Measurements from ENCODE around the gene SLC17A2.

Gene SLC17A2

GRCh38 chr6:25971187-25971821 lies 40.8 kb upstream of the SLC17A2 start:
- peak; percentile 40; the same call in 1 of the 2 replicates for TF ChIP-seq CEBPB (IDR thresholded peaks at IDR 0.05)
- no peak for TF ChIP-seq RAD21 (IDR thresholded peaks at IDR 0.05; ENCODE audit: low read depth)
- no peak for TF ChIP-seq FOXM1 (IDR thresholded peaks at IDR 0.05; ENCODE audit: borderline replicate concordance, low read depth)
- peak; percentile 88 for TF ChIP-seq TEAD4 (IDR thresholded peaks at IDR 0.05)
- TF ChIP-seq TAF1 (IDR thresholded peaks at IDR 0.05; ENCODE audit: low read depth), result no peak
- TF ChIP-seq USF1 (IDR thresholded peaks at IDR 0.05), result peak; percentile 42; the same call in 1 of the 2 replicates
- TF ChIP-seq NFIC (IDR thresholded peaks at IDR 0.05), result peak; percentile 79
- TF ChIP-seq TCF12 (IDR thresholded peaks at IDR 0.05; ENCODE audit: low read depth), result peak; percentile 75
- peak; percentile 75 for TF ChIP-seq EGR1 (IDR thresholded peaks at IDR 0.05)
- TF ChIP-seq MAX (IDR thresholded peaks at IDR 0.05), result no peak
- peak; percentile 67; the same call in 1 of the 2 replicates for TF ChIP-seq EP300 (IDR thresholded peaks at IDR 0.05; ENCODE audit: borderline replicate concordance)

- TF ChIP-seq USF1 (IDR thresholded peaks at IDR 0.05) (no peak), TEAD4 (IDR thresholded peaks at IDR 0.05) (no peak), EP300 (IDR thresholded peaks at IDR 0.05; ENCODE audit: borderline replicate concordance) (no peak), YY1 (IDR thresholded peaks at IDR 0.05; ENCODE audit: low read depth) (no peak), ZBTB7A (IDR thresholded peaks at IDR 0.05; ENCODE audit: low read depth) (no peak), REST (IDR thresholded peaks at IDR 0.05; ENCODE audit: low read depth) (no peak), NFIC (IDR thresholded peaks at IDR 0.05) (no peak), EGR1 (IDR thresholded peaks at IDR 0.05) (no peak), RAD21 (IDR thresholded peaks at IDR 0.05; ENCODE audit: low read depth) (no peak), CREB1 (IDR thresholded peaks at IDR 0.05; ENCODE audit: low read depth) (no peak), TCF12 (IDR thresholded peaks at IDR 0.05; ENCODE audit: low read depth) (no peak), FOXM1 (IDR thresholded peaks at IDR 0.05; ENCODE audit: borderline replicate concordance, low read depth) (no peak), MAX (IDR thresholded peaks at IDR 0.05) (no peak), TAF1 (IDR thresholded peaks at IDR 0.05; ENCODE audit: low read depth) (no peak), CEBPB (IDR thresholded peaks at IDR 0.05) (no peak)
These were observed 38.3 kb upstream of the SLC17A2 start for GRCh38 chr6:25968769-25969168.

GRCh38 chr6:25966711-25967110 lies 36.2 kb upstream of the SLC17A2 start:
- TF ChIP-seq TCF12 (IDR thresholded peaks at IDR 0.05; ENCODE audit: low read depth), result no peak
- TF ChIP-seq FOXM1 (IDR thresholded peaks at IDR 0.05; ENCODE audit: borderline replicate concordance, low read depth), result no peak
- TF ChIP-seq TAF1 (IDR thresholded peaks at IDR 0.05; ENCODE audit: low read depth), result no peak
- no peak for TF ChIP-seq REST (IDR thresholded peaks at IDR 0.05; ENCODE audit: low read depth)
- no peak for TF ChIP-seq USF1 (IDR thresholded peaks at IDR 0.05)
- no peak for TF ChIP-seq ZBTB7A (IDR thresholded peaks at IDR 0.05; ENCODE audit: low read depth)
- no peak for TF ChIP-seq EP300 (IDR thresholded peaks at IDR 0.05; ENCODE audit: borderline replicate concordance)
- no peak for TF ChIP-seq RAD21 (IDR thresholded peaks at IDR 0.05; ENCODE audit: low read depth)
- no peak for TF ChIP-seq CEBPB (IDR thresholded peaks at IDR 0.05)
- TF ChIP-seq NFIC (IDR thresholded peaks at IDR 0.05), result no peak
- TF ChIP-seq EGR1 (IDR thresholded peaks at IDR 0.05), result no peak
- no peak for TF ChIP-seq MAX (IDR thresholded peaks at IDR 0.05)
- no peak for TF ChIP-seq TEAD4 (IDR thresholded peaks at IDR 0.05)
- TF ChIP-seq CREB1 (IDR thresholded peaks at IDR 0.05; ENCODE audit: low read depth), result no peak
- TF ChIP-seq YY1 (IDR thresholded peaks at IDR 0.05; ENCODE audit: low read depth), result no peak

- no peak for TF ChIP-seq TCF12 (IDR thresholded peaks at IDR 0.05; ENCODE audit: low read depth)
- TF ChIP-seq FOXM1 (IDR thresholded peaks at IDR 0.05; ENCODE audit: borderline replicate concordance, low read depth), result no peak
- TF ChIP-seq TAF1 (IDR thresholded peaks at IDR 0.05; ENCODE audit: low read depth), result no peak
- TF ChIP-seq REST (IDR thresholded peaks at IDR 0.05; ENCODE audit: low read depth), result no peak
- TF ChIP-seq NFIC (IDR thresholded peaks at IDR 0.05), result no peak
- TF ChIP-seq YY1 (IDR thresholded peaks at IDR 0.05; ENCODE audit: low read depth), result no peak
- no peak for TF ChIP-seq RAD21 (IDR thresholded peaks at IDR 0.05; ENCODE audit: low read depth)
- no peak for TF ChIP-seq EP300 (IDR thresholded peaks at IDR 0.05; ENCODE audit: borderline replicate concordance)
- no peak for TF ChIP-seq CEBPB (IDR thresholded peaks at IDR 0.05)
- TF ChIP-seq EGR1 (IDR thresholded peaks at IDR 0.05), result no peak
These were observed 34.6 kb upstream of the SLC17A2 start for GRCh38 chr6:25965058-25965457.
